Liver (tissue), 3 donors: ENCODE data around the gene CD55.

Experiments used
- GABPA ChIP-seq, 2 donors: IDR thresholded peaks in 1 of 2; conservative IDR thresholded peaks in 1 of 2; 2 replicates each; pipeline ENCODE4 v1.6.1; 2016; ENCODE audit warnings: antibody characterized with exemption in 2 of 2, mild to moderate bottlenecking in 1 of 2, moderate library complexity in 1 of 2
- TF ChIP-seq, protein P1 (sequence below): fragments of 150-350 bp; IDR thresholded peaks from 2 replicates; pipeline ENCODE4 v1.5.1; 2017; ENCODE audit warnings: improper control_type of control experiment, low read depth, low read length; ENCODE audit not compliant: missing input control
- donor health status: healthy.
- donor health status: healthy.

DNA sequence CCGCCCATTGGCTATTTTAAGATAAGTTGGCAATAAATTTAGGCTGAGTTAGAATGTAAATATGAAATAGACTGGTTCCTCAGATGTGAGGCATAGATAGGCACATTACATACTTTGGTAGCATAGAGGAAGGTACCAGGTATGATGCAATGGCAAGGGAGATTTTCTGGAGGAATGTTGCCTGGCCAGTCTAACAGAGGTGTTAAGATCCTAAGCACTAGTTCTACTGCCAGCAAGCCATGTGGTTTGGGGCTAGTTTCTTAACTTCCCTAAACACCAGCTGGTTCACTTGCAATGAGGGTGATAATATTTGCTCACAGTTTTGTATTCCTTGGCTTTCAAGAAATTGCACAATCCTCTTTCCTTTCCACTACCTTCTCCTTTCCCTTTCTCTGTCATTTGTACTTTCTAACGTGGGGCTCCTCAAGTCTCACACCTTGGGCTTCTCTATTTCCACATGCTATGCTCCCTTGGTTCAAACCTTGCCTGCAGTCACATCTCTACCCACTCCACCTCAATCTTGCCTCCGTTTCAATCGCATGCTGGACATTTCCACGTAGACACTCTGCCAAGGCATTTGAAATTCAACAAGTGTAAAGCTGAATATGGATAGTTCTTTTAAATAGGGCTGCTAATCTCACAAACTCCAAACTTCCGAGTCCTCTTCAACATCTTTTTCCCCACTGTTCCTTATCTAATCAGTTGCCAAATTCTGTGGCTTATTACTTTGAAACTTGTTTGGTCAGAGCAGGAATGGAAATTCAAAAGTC lies 4.7 kb upstream of the CD55 start:
- TF ChIP-seq, protein P1, sequence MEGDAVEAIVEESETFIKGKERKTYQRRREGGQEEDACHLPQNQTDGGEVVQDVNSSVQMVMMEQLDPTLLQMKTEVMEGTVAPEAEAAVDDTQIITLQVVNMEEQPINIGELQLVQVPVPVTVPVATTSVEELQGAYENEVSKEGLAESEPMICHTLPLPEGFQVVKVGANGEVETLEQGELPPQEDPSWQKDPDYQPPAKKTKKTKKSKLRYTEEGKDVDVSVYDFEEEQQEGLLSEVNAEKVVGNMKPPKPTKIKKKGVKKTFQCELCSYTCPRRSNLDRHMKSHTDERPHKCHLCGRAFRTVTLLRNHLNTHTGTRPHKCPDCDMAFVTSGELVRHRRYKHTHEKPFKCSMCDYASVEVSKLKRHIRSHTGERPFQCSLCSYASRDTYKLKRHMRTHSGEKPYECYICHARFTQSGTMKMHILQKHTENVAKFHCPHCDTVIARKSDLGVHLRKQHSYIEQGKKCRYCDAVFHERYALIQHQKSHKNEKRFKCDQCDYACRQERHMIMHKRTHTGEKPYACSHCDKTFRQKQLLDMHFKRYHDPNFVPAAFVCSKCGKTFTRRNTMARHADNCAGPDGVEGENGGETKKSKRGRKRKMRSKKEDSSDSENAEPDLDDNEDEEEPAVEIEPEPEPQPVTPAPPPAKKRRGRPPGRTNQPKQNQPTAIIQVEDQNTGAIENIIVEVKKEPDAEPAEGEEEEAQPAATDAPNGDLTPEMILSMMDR = no peak
- no peak for TF ChIP-seq GABPA (IDR thresholded peaks at IDR 0.05 in 1 of 2, conservative IDR thresholded peaks at IDR 0.05 in 1 of 2)
